ENCODE results near the gene CARNS1. TPM values are rescaled to one million over a fixed set of nuclear protein-coding genes. Genes with fewer than 3 reads are reported as not detected.

CARNS1 gene
- total RNA-seq, 1 donor from 2014 or later = 0.21 TPM

- no peaks in the 10 kb centered on the region for H3K27me3 ChIP-seq (ENCODE audit: control insufficient read depth, insufficient read depth, low read length)
- H3K4me3 ChIP-seq (ENCODE audit: low read depth, low read length) = no peak overlapping the region
- no peaks in the 10 kb centered on the region for H3K36me3 ChIP-seq (ENCODE audit: control insufficient read depth, insufficient read depth, low read length)
- TF ChIP-seq, protein P1, sequence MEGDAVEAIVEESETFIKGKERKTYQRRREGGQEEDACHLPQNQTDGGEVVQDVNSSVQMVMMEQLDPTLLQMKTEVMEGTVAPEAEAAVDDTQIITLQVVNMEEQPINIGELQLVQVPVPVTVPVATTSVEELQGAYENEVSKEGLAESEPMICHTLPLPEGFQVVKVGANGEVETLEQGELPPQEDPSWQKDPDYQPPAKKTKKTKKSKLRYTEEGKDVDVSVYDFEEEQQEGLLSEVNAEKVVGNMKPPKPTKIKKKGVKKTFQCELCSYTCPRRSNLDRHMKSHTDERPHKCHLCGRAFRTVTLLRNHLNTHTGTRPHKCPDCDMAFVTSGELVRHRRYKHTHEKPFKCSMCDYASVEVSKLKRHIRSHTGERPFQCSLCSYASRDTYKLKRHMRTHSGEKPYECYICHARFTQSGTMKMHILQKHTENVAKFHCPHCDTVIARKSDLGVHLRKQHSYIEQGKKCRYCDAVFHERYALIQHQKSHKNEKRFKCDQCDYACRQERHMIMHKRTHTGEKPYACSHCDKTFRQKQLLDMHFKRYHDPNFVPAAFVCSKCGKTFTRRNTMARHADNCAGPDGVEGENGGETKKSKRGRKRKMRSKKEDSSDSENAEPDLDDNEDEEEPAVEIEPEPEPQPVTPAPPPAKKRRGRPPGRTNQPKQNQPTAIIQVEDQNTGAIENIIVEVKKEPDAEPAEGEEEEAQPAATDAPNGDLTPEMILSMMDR (IDR thresholded peaks at IDR 0.05; ENCODE audit: insufficient read depth, low read length, poor library complexity, severe bottlenecking) = no peak
- DNase-seq (ENCODE audit: low read depth) = no peak
Measured at GRCh38 chr11:67381244-67381972, 34.1 kb upstream of the CARNS1 start.

DNA sequence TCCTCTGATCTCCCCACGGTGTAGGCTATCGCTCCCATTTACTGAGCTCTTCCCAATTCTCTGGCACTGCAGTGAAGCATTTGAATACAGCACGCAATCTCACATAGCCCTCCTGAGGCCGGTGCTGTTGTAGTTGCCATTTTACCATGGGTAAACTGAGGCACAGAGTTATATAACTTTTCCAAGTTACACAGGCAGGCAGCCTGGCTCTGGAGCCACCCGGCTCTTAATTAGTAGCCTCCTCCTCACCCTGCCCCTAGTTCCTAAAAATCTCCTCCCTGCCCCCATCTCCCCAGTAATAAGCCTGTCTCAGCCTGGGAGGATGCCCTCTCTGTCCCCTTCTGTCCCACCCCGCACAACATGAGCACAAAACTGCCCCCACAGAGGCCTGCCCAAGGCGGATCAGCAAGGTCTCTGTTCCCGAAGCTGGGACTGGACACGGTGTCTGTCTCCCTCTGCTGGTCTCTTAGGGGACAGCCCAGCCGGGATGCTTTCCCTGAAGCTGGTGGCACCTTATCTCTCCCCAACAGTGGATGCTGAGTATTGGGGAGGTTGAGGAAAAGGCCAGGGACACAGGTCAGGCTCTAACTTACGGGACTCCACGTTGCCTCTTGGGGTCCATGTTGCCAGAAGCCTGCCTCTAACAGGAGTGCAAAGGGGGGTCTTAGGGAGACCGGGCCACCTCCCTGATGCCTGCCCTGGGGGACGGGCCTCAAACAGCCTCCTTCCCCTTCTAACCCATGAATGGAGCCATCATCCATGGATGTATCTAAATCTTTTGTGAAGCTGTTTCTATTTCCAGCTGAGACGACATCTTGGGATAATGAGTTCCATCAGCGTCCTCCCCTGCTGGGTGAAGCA, 33.0 kb upstream of the CARNS1 start:
- TF ChIP-seq, protein P1 (IDR thresholded peaks at IDR 0.05; ENCODE audit: insufficient read depth, low read length, poor library complexity, severe bottlenecking) = peak; percentile 98
- Histone ChIP-seq H3K4me3 (ENCODE audit: low read depth, low read length) (no peak overlapping the region), H3K36me3 (ENCODE audit: control insufficient read depth, insufficient read depth, low read length) (no peaks in the 10 kb centered on the region), H3K27me3 (ENCODE audit: control insufficient read depth, insufficient read depth, low read length) (no peaks in the 10 kb centered on the region)
- no peak for DNase-seq (ENCODE audit: low read depth)

- Histone ChIP-seq H3K36me3 (ENCODE audit: control insufficient read depth, insufficient read depth, low read length) (no peaks in the 10 kb centered on the region), H3K27me3 (ENCODE audit: control insufficient read depth, insufficient read depth, low read length) (no peaks in the 10 kb centered on the region), H3K4me3 (ENCODE audit: low read depth, low read length) (no peak overlapping the region)
- DNase-seq (ENCODE audit: low read depth) = no peak
- TF ChIP-seq, protein P1 (IDR thresholded peaks at IDR 0.05; ENCODE audit: insufficient read depth, low read length, poor library complexity, severe bottlenecking) = no peak
Measured at GRCh38 chr11:67384851-67385366, 30.6 kb upstream of the CARNS1 start.

DNA sequence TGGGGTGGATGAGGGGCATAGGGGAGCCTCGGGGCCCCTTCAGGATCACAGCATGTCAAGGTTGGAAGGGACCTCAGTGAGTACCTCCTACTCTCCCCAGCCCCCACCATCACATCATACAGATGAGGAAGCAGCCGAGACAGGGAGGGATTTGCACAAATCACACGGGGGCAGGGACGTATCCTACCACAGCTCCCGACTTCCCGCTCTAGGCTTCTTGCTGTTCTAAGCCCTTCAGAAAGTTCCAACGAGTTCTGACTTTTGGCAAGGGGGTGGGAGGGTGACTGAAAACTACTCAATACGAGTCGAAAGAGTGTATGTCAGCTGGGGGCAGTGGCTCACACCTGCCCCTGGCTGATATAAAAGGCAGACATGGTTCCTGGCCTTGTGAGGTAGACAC, 28.4 kb upstream of the CARNS1 start:
- Histone ChIP-seq H3K36me3 (ENCODE audit: control insufficient read depth, insufficient read depth, low read length) (no peaks in the 10 kb centered on the region), H3K27me3 (ENCODE audit: control insufficient read depth, insufficient read depth, low read length) (no peaks in the 10 kb centered on the region), H3K4me3 (ENCODE audit: low read depth, low read length) (no peak overlapping the region)
- TF ChIP-seq, protein P1 (IDR thresholded peaks at IDR 0.05; ENCODE audit: insufficient read depth, low read length, poor library complexity, severe bottlenecking) = no peak
- DNase-seq (ENCODE audit: low read depth) = no peak

DNA sequence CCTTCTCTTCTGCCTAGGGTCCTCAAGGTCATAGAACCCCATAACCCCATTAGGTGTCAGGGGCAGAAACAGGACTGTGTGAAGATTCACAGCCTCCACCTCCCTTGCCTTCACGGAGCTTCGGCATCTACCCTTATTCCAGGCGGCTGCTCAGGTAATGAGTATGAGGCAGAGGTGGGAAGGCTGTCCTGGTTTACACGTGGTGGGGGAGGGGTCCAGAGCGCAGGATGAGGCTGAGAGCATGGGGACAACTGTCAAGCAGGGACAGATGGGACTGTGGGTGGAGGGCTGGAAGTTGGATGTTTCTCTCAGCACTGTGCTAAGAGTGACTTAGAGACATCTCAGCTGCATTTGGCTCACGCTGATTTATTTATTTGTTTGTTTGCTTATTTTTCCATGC, 28.0 kb upstream of the CARNS1 start:
- DNase-seq (ENCODE audit: low read depth) = no peak
- TF ChIP-seq, protein P1 (IDR thresholded peaks at IDR 0.05; ENCODE audit: insufficient read depth, low read length, poor library complexity, severe bottlenecking) = no peak
- Histone ChIP-seq H3K27me3 (ENCODE audit: control insufficient read depth, insufficient read depth, low read length) (no peaks in the 10 kb centered on the region), H3K4me3 (ENCODE audit: low read depth, low read length) (no peak overlapping the region), H3K36me3 (ENCODE audit: control insufficient read depth, insufficient read depth, low read length) (no peaks in the 10 kb centered on the region)

Measured in kidney epithelial cell (primary cell).